Large intestine (tissue), 3 donors: ENCODE results near the gene DGCR2. TPM values are rescaled to one million over a fixed set of nuclear protein-coding genes. Genes with fewer than 3 reads are reported as not detected.
"Not testable (repeated sequence)": the region's sequence is repeated elsewhere in the genome, so short reads cannot be mapped to it uniquely, and the experiment has no call there.

ENCODE experiments used
- DNase-seq, 2 donors: peaks; one replicate each; pipeline versions ENCODE4 v3.0.0 to v3.0.0-alpha.2; 2013
- H3K27ac ChIP-seq: one replicate; pipeline ENCODE4 v1.5.1; 2013; ENCODE audit warnings: low read length
- H3K27me3 ChIP-seq: 2 replicates; pipeline ENCODE4 v1.6.1; 2013; ENCODE audit warnings: low read length; ENCODE audit not compliant: control insufficient read depth, insufficient read depth
- H3K36me3 ChIP-seq: 2 replicates; pipeline ENCODE4 v1.6.1; 2013; ENCODE audit warnings: low read length; ENCODE audit not compliant: control insufficient read depth, insufficient read depth
- H3K4me1 ChIP-seq: one replicate; pipeline ENCODE4 v1.6.1; 2013; ENCODE audit warnings: low read length; ENCODE audit not compliant: control insufficient read depth, insufficient read depth
- H3K4me3 ChIP-seq: one replicate; pipeline ENCODE4 v1.5.1; 2013; ENCODE audit warnings: low read length
- H3K9me3 ChIP-seq: one replicate; pipeline ENCODE4 v1.6.1; 2013; ENCODE audit warnings: mild to moderate bottlenecking, low read depth, low read length, moderate library complexity; ENCODE audit not compliant: control insufficient read depth
- WGBS: methylation state at CpG from one replicate; pipeline ENCODE4 v1.1.5; 2013; ENCODE audit warnings: low lambda C conversion rate; ENCODE audit not compliant: insufficient coverage; 5-methylcytosine and 5-hydroxymethylcytosine counted together
- polyA plus RNA-seq: library from polyadenylated mRNA; unstranded; fragments of 120-200 nt; gene quantifications from one replicate; pipeline ENCODE4 v1.2.1, GENCODE V29; 2013

Gene DGCR2
- polyA plus RNA-seq, 1 donor = 53.1 TPM

DNA sequence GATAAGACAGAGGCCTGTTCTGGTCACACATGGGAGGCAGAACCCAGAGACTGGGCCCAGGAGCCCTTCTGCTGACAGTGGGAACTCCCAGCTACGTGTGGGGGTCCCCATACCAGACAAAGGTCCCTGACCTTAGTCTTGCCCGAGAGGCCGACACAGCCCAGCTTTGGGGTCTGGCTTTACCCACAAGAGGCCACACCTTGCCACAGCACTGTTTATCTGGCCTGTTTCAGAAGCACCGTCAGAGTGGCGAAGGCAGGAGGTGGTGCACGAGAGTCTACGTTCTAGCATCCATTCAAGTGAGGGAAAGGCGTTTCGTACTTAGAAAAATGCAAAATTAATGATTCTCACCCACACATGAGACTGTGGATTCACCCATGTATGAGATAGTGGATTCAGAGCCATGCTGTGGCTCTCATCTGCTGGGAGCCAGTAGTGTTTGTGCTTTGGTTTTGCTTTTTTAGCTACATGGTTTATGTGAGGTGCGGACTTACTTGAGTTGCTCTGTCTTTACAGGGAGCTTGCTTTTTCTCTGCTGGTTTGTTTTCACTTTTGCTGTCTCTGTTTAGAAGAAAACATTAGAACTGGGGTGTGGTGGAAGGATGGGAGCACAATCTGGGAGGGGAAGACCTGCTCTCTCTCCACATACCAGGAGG is 129.5 kb downstream of the DGCR2 start:
- no CpG with 5 or more reads among the region's 10 CpGs for WGBS
- H3K27me3 ChIP-seq = peaks cover 11% of the 10 kb centered on the region
- no peaks in the 10 kb centered on the region for H3K36me3 ChIP-seq
- no peak overlapping the region for H3K4me3 ChIP-seq
- no peak for DNase-seq
- H3K4me1 ChIP-seq = no peaks in the 10 kb centered on the region
- no peaks in the 10 kb centered on the region for H3K9me3 ChIP-seq
- no peak overlapping the region for H3K27ac ChIP-seq

DNA sequence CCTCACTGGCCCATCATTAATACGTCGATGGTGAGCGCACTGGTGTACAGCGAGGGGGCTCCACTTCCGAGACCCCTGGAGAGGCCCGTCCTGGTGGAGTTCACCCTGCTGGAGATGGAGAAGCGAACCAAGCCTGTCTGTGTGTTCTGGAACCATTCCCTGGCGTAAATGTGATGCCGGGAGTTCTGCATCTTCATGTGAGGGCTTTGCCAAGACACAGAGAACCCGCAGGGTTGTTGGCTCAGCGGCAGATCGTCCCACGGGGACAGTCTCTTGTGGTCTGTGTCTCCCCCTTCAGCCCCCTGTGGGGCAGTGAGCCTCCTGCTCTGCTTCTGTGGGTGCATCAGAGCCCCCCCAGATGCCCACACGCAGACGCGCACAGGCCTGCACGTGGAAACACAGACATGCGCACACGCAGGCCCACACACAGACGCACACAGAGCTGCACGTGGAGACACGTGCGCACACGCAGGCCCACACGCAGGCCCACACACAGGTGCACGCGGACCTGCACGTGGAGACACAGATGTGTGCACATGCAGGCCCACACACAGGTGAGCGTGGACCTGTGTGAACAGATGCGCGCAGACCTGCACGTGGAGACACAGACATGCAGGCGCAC is 130.3 kb downstream of the DGCR2 start:
- H3K4me3 ChIP-seq = no peak overlapping the region
- WGBS = no CpG with 5 or more reads among the region's 33 CpGs
- H3K27me3 ChIP-seq = peaks cover 5% of the 10 kb centered on the region
- no peaks in the 10 kb centered on the region for H3K9me3 ChIP-seq
- H3K4me1 ChIP-seq = no peaks in the 10 kb centered on the region
- H3K36me3 ChIP-seq = no peaks in the 10 kb centered on the region
- H3K27ac ChIP-seq = no peak overlapping the region
- no peak for DNase-seq

DNA sequence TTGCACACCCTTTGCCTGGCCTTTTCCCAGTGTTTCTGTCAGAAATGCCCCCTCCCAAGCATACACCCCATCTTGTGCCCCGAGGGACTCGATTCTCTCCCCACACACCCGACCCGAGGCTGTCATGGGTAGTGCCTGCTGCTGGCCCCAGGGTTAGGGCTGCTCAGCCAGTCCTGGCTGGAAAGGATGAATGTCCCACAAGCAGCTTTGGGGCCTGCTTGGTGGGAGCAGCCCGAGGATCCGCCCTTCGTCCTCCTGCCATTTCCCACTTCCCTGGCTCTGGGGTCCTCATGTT is 131.1 kb downstream of the DGCR2 start:
- DNase-seq = no peak
- Histone ChIP-seq H3K4me3 (no peak overlapping the region), H3K9me3 (no peaks in the 10 kb centered on the region), H3K27ac (no peak overlapping the region), H3K4me1 (no peaks in the 10 kb centered on the region), H3K36me3 (no peaks in the 10 kb centered on the region), H3K27me3 (peaks cover 3% of the 10 kb centered on the region)
- WGBS = no CpG with 5 or more reads among the region's 7 CpGs

DNA sequence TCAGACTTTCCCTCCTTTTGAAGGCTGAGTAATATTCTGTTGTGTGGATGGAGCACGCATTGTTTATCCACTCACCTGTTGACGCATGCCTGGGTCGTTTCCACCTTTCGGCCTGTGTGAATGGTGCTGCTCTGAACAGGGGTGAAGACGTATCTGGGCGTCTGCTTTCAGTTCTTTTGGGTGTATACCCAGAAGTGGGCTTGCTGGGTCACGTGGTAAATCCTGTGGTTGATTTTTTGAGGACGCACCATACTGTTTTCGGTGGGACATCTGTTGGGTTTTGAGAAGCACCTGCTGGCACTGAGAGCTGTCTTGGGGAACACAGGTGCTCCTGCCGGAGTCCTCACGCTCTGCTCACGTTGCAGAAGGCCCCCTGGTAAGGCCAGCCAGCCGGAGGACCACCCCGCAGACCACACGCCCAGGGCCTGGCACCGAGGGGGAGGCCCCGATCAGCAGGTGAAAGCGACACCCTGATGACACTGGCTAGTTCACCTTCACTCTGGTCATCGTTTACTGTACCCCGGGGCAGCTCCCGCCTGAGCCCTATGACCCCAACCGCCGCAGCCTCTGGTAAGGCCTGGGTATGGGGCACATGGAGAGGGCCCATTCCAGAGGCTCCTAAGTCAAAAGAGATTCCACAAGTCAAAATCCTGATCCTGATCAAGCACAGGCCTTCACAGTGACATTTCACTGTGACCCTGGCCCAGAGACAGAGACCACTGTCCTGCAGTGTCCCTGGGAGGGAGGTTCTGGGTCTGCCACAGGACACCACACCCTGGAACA is 131.7 kb downstream of the DGCR2 start:
- no CpG with 5 or more reads among the region's 23 CpGs for WGBS
- Histone ChIP-seq H3K36me3 (no peaks in the 10 kb centered on the region), H3K4me1 (no peaks in the 10 kb centered on the region), H3K27ac (no peak overlapping the region), H3K9me3 (no peaks in the 10 kb centered on the region), H3K4me3 (no peak overlapping the region), H3K27me3 (peaks cover 3% of the 10 kb centered on the region)
- no peak for DNase-seq

DNA sequence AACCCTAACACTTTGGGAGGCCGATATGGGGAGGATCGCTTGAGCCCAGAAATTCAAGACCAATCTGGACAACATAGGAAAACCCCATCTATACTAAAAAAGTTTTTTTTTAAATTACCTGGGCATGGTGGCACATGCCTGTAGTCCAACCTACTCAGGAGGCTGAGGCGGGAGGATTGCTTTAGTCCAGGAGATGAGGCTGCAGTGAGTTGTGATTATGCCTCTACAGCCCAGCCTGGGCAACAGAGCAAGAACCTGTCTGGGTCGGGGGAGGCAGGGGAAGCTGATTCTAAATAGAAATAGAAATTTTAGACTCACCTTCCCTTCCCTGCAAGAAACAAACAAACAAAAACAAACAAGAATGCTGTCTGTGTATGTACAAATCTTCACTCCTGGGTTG is 133.3 kb downstream of the DGCR2 start:
- no peak overlapping the region for H3K27ac ChIP-seq
- no CpG with 5 or more reads among the region's 4 CpGs for whole genome bisulfite sequencing
- H3K36me3 ChIP-seq = no peaks in the 10 kb centered on the region
- no peak overlapping the region for H3K4me3 ChIP-seq
- H3K4me1 ChIP-seq = no peaks in the 10 kb centered on the region
- DNase-seq = no peak
- H3K9me3 ChIP-seq = no peaks in the 10 kb centered on the region
- H3K27me3 ChIP-seq = no peaks in the 10 kb centered on the region

DNA sequence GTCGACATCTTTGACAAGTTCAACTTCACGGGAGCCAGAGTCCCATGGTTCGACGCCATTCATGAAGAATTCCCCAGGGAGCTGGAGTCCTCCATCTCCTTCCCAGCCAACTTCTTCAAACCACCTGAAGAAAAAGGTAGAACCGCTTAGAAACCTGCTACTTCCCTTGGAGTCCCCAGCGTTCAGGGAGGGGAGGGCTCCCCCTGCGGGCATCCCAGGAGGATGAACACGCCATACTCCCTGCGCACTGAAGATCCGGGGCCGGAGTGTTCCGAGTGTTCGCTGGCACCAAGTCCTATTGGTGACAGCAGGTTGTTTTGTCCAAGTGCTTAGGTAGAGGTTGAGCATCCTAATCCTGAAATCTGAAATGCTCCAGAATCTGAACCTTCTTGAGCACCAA is 134.4 kb downstream of the DGCR2 start:
- H3K4me3 ChIP-seq = no peak overlapping the region
- WGBS = no CpG with 5 or more reads among the region's 13 CpGs
- no peaks in the 10 kb centered on the region for H3K4me1 ChIP-seq
- no peak overlapping the region for H3K27ac ChIP-seq
- H3K36me3 ChIP-seq = no peaks in the 10 kb centered on the region
- H3K27me3 ChIP-seq = no peaks in the 10 kb centered on the region
- DNase-seq = no peak
- no peaks in the 10 kb centered on the region for H3K9me3 ChIP-seq

DNA sequence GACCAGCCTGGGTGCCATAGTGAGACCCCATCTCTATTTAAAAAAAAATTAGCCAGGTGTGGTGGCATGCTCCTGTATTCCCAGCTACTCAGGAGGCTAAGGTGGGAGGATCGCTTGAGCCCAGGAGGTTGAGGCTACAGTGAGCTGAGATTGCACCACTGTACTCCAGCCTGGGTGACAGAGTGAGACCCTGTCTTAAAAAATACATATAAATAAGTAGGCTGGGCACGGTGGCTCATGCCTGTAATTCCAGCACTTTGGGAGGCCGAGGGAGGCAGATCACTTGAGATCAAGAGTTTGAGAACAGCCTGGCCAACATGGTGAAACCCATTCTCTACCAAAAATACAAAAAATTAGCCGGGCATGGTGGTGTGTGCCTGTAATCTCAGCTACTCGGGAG is 135.1 kb downstream of the DGCR2 start:
- H3K4me1 ChIP-seq, DNase-seq, H3K36me3 ChIP-seq, H3K9me3 ChIP-seq, H3K4me3 ChIP-seq, H3K27ac ChIP-seq, H3K27me3 ChIP-seq: not testable (repeated sequence)
- no CpG with 5 or more reads among the region's 5 CpGs for WGBS

Other genes starting within 250 kb of the DGCR2 start
- gene DGCR6, start 216.1 kb downstream of the DGCR2 start, polyA plus RNA-seq = 5.9 TPM
- gene PRODH, start 186.1 kb downstream of the DGCR2 start, polyA plus RNA-seq = 197 TPM
- not detected for gene TSSK2, start 8.9 kb upstream of the DGCR2 start, polyA plus RNA-seq
- 10.8 TPM for gene ESS2, start 22.2 kb upstream of the DGCR2 start, polyA plus RNA-seq
- not detected for gene GSC2, start 27.9 kb upstream of the DGCR2 start, polyA plus RNA-seq
- gene SLC25A1, start 56.3 kb upstream of the DGCR2 start, polyA plus RNA-seq = 164 TPM
- 2.2 TPM for gene CLTCL1, start 169.3 kb upstream of the DGCR2 start, polyA plus RNA-seq